ENCODE results near the gene MON2. TPM values are rescaled to one million over a fixed set of nuclear protein-coding genes. Genes with fewer than 3 reads are reported as not detected.
A peak's percentile ranks its signal among the peaks of the same experiment; 100 is the strongest.

Gene MON2
- total and polyA plus RNA-seq, 2 of the 13 experiments (the other 11 are each of a cell fraction or from before 2014, with no cell fraction given): 10.5 to 24.8 TPM

GRCh38 chr12:62603061-62603810, 136.6 kb downstream of the MON2 start (continued):
- TF ChIP-seq ZNF253 (CRISPR knock-in tag; IDR thresholded peaks at IDR 0.05; ENCODE audit: borderline replicate concordance) (no peak), SNAPC5 (CRISPR knock-in tag; IDR thresholded peaks at IDR 0.05; ENCODE audit: borderline replicate concordance) (0 out of 2 replicates have a peak, but pooled peaks have one; percentile 52), ZNF264 (CRISPR knock-in tag; IDR thresholded peaks at IDR 0.05) (0 out of 2 replicates have a peak, but pooled peaks have one; percentile 76), RXRA (CRISPR knock-in tag; IDR thresholded peaks at IDR 0.05) (peak; percentile 53; the same call in 1 of the 2 replicates), ELF1 (CRISPR knock-in tag; IDR thresholded peaks at IDR 0.05) (peak; percentile 56), FOXA1 (IDR thresholded peaks at IDR 0.05) (no peak), FOXA1 (CRISPR knock-in tag; IDR thresholded peaks at IDR 0.05) (no peak), ZNF574 (CRISPR knock-in tag; IDR thresholded peaks at IDR 0.05) (peak; percentile 79), CEBPB (IDR thresholded peaks at IDR 0.05; ENCODE audit: borderline replicate concordance, low read depth, low read length) (peak; percentile 39; the same call in 1 of the 2 replicates), ZNF800 (CRISPR knock-in tag; IDR thresholded peaks at IDR 0.05) (peak; percentile 79; the same call in 1 of the 2 replicates), TBP (CRISPR knock-in tag; IDR thresholded peaks at IDR 0.05) (no peak), BRF2 (CRISPR knock-in tag; IDR thresholded peaks at IDR 0.05) (peak; percentile 59; the same call in 1 of the 2 replicates), ZBTB7A (CRISPR knock-in tag; IDR thresholded peaks at IDR 0.05) (peak; percentile 47), ZNF281 (CRISPR knock-in tag; IDR thresholded peaks at IDR 0.05; ENCODE audit: borderline replicate concordance) (peak; percentile 77; the same call in 1 of the 2 replicates), ZBTB8A (CRISPR knock-in tag; IDR thresholded peaks at IDR 0.05; ENCODE audit: borderline replicate concordance, low read depth) (0 out of 2 replicates have a peak, but pooled peaks have one; percentile 27), MED1 (CRISPR knock-in tag; IDR thresholded peaks at IDR 0.05) (peak; percentile 52)
